K562 (cell line): ENCODE data around the gene RNASEH2C. TPM values are rescaled to one million over a fixed set of nuclear protein-coding genes. Genes with fewer than 3 reads are reported as not detected.
"Not testable (repeated sequence)": the region's sequence is repeated elsewhere in the genome, so short reads cannot be mapped to it uniquely, and the experiment has no call there.

Source experiments
- REST ChIP-seq, 2 experiments: fragments of 450-650 bp; formaldehyde crosslinking in 1 of 2; IDR thresholded peaks; 2 replicates each; pipeline versions ENCODE4 v1.4.0 to v1.6.1; 2014 to 2020; ENCODE audit warnings: mild to moderate bottlenecking in 2 of 2, borderline replicate concordance in 1 of 2, low read depth in 1 of 2
- polyA plus RNA-seq, 8 experiments: library from polyadenylated mRNA; depleted of rRNA in 4 of 8; stranded (reverse) in 5 of 8; unstranded in 3 of 8; fragments of >200 nt; fragmentation: Nextera tagmentation in 2 of 8; fragmentation: Illumina TruSeq in 1 of 8; extraction: Ambion mirVana in 2 of 8; extraction: Trizol in 1 of 8; gene quantifications; 2 replicates each; pipeline versions ENCODE4 v1.2.1 to v1.2.3, GENCODE V29; 2011 to 2014; ENCODE audit warnings: inconsistent platforms in 1 of 8, missing spikeins in 1 of 8
- total RNA-seq, 7 experiments: library from RNA; depleted of rRNA in 6 of 7; stranded (reverse); fragments of >200 nt in 6 of 7; fragmentation: Illumina TruSeq in 2 of 7; extraction: Trizol in 2 of 7; gene quantifications; 2 replicates each; pipeline versions ENCODE4 v1.2.1 to v1.2.3, GENCODE V29; 2011 to 2021; ENCODE audit warnings: low replicate concordance in 1 of 7

Gene RNASEH2C
- total and polyA plus RNA-seq, 9 of the 15 experiments (the other 6 are each of a cell fraction or from before 2014, with no cell fraction given), result 5.4 to 78.2 (median 15.6) TPM

- peak; percentile 51; the same call in 1 of the 2 replicates for TF ChIP-seq REST (IDR thresholded peaks at IDR 0.05; ENCODE audit: borderline replicate concordance)
- not testable (repeated sequence) for TF ChIP-seq REST (CRISPR knock-in tag; IDR thresholded peaks at IDR 0.05; ENCODE audit: low read depth)
- TF ChIP-seq, all 486 proteins: peak for 19; not testable (repeated sequence) for 467
Measured at GRCh38 chr11:65706303-65706763, 14.3 kb downstream of the RNASEH2C start (continued).
